Measurements from ENCODE around the gene PDE6D.
A peak's percentile ranks its signal among the peaks of the same experiment; 100 is the strongest.

The PDE6D gene

GRCh38 chr2:231707625-231707926, 73.5 kb downstream of the PDE6D start:
- Mint-ChIP-seq H3K27ac (peak overlapping the region; percentile 100), H3K9me3 (no peaks in the 10 kb centered on the region), H3K27me3 (no peaks in the 10 kb centered on the region), H3K4me1 (peaks cover 22% of the 10 kb centered on the region), H3K4me3 (peak overlapping the region; percentile 94), H3K36me3 (peaks cover 20% of the 10 kb centered on the region)

- peaks cover 14% of the 10 kb centered on the region for H3K36me3 Mint-ChIP-seq
- no peaks in the 10 kb centered on the region for H3K9me3 Mint-ChIP-seq
- H3K27ac Mint-ChIP-seq: peak overlapping the region; percentile 100
- H3K4me1 Mint-ChIP-seq: peaks cover 16% of the 10 kb centered on the region
- peak overlapping the region; percentile 94 for H3K4me3 Mint-ChIP-seq
- no peaks in the 10 kb centered on the region for H3K27me3 Mint-ChIP-seq
Observed at GRCh38 chr2:231706731-231707624, 74.1 kb downstream of the PDE6D start.

GRCh38 chr2:231704017-231704416, 77.1 kb downstream of the PDE6D start:
- Mint-ChIP-seq H3K4me1 (peaks cover 9% of the 10 kb centered on the region), H3K27ac (no peak overlapping the region), H3K27me3 (no peaks in the 10 kb centered on the region), H3K4me3 (peak overlapping the region; percentile 24), H3K9me3 (no peaks in the 10 kb centered on the region), H3K36me3 (peaks cover 2% of the 10 kb centered on the region)

- Mint-ChIP-seq H3K36me3 (no peaks in the 10 kb centered on the region), H3K27ac (no peak overlapping the region), H3K4me1 (peaks cover 9% of the 10 kb centered on the region), H3K4me3 (no peak overlapping the region), H3K27me3 (no peaks in the 10 kb centered on the region), H3K9me3 (no peaks in the 10 kb centered on the region)
Observed at GRCh38 chr2:231701456-231702373, 79.4 kb downstream of the PDE6D start.

GRCh38 chr2:231699006-231699405, 82.1 kb downstream of the PDE6D start:
- H3K9me3 Mint-ChIP-seq: no peaks in the 10 kb centered on the region
- no peaks in the 10 kb centered on the region for H3K4me1 Mint-ChIP-seq
- H3K27me3 Mint-ChIP-seq: no peaks in the 10 kb centered on the region
- no peak overlapping the region for H3K27ac Mint-ChIP-seq
- H3K36me3 Mint-ChIP-seq: no peaks in the 10 kb centered on the region
- no peak overlapping the region for H3K4me3 Mint-ChIP-seq

GRCh38 chr2:231696004-231696367, 85.1 kb downstream of the PDE6D start:
- Mint-ChIP-seq H3K27ac (no peak overlapping the region), H3K9me3 (no peaks in the 10 kb centered on the region), H3K36me3 (no peaks in the 10 kb centered on the region), H3K4me3 (no peak overlapping the region), H3K27me3 (no peaks in the 10 kb centered on the region), H3K4me1 (no peaks in the 10 kb centered on the region)

GRCh38 chr2:231693956-231694355, 87.1 kb downstream of the PDE6D start:
- Mint-ChIP-seq H3K36me3 (no peaks in the 10 kb centered on the region), H3K27ac (no peak overlapping the region), H3K27me3 (no peaks in the 10 kb centered on the region), H3K4me3 (no peak overlapping the region), H3K4me1 (no peaks in the 10 kb centered on the region), H3K9me3 (no peaks in the 10 kb centered on the region)

- no peak overlapping the region for H3K4me3 Mint-ChIP-seq
- no peak overlapping the region for H3K27ac Mint-ChIP-seq
- H3K36me3 Mint-ChIP-seq: no peaks in the 10 kb centered on the region
- no peaks in the 10 kb centered on the region for H3K27me3 Mint-ChIP-seq
- no peaks in the 10 kb centered on the region for H3K9me3 Mint-ChIP-seq
- no peaks in the 10 kb centered on the region for H3K4me1 Mint-ChIP-seq
Observed at GRCh38 chr2:231692847-231693246, 88.2 kb downstream of the PDE6D start.

GRCh38 chr2:231691251-231691772, 89.8 kb downstream of the PDE6D start:
- Mint-ChIP-seq H3K36me3 (no peaks in the 10 kb centered on the region), H3K9me3 (no peaks in the 10 kb centered on the region), H3K27me3 (no peaks in the 10 kb centered on the region), H3K4me1 (peaks cover 6% of the 10 kb centered on the region), H3K4me3 (no peak overlapping the region), H3K27ac (no peak overlapping the region)

- H3K27ac Mint-ChIP-seq: no peak overlapping the region
- H3K36me3 Mint-ChIP-seq: no peaks in the 10 kb centered on the region
- H3K4me1 Mint-ChIP-seq: peaks cover 6% of the 10 kb centered on the region
- H3K27me3 Mint-ChIP-seq: no peaks in the 10 kb centered on the region
- H3K4me3 Mint-ChIP-seq: no peak overlapping the region
- H3K9me3 Mint-ChIP-seq: no peaks in the 10 kb centered on the region
Observed at GRCh38 chr2:231689124-231689893, 91.8 kb downstream of the PDE6D start.

GRCh38 chr2:231688719-231689118, 92.4 kb downstream of the PDE6D start:
- no peaks in the 10 kb centered on the region for H3K27me3 Mint-ChIP-seq
- H3K4me3 Mint-ChIP-seq: no peak overlapping the region
- H3K27ac Mint-ChIP-seq: no peak overlapping the region
- H3K9me3 Mint-ChIP-seq: no peaks in the 10 kb centered on the region
- H3K36me3 Mint-ChIP-seq: no peaks in the 10 kb centered on the region
- H3K4me1 Mint-ChIP-seq: peaks cover 6% of the 10 kb centered on the region

- Mint-ChIP-seq H3K4me1 (peaks cover 6% of the 10 kb centered on the region), H3K27me3 (no peaks in the 10 kb centered on the region), H3K27ac (peak overlapping the region; percentile 30), H3K9me3 (no peaks in the 10 kb centered on the region), H3K36me3 (no peaks in the 10 kb centered on the region), H3K4me3 (no peak overlapping the region)
Observed at GRCh38 chr2:231687961-231688360, 93.1 kb downstream of the PDE6D start.

- Mint-ChIP-seq H3K9me3 (no peaks in the 10 kb centered on the region), H3K27me3 (peaks cover 2% of the 10 kb centered on the region), H3K4me3 (no peak overlapping the region), H3K4me1 (peaks cover 6% of the 10 kb centered on the region), H3K36me3 (no peaks in the 10 kb centered on the region), H3K27ac (no peak overlapping the region)
Observed at GRCh38 chr2:231687133-231687852, 93.8 kb downstream of the PDE6D start.

GRCh38 chr2:231686192-231687100, 94.6 kb downstream of the PDE6D start:
- Mint-ChIP-seq H3K36me3 (no peaks in the 10 kb centered on the region), H3K27ac (no peak overlapping the region), H3K4me3 (no peak overlapping the region), H3K9me3 (no peaks in the 10 kb centered on the region), H3K4me1 (peaks cover 8% of the 10 kb centered on the region), H3K27me3 (peaks cover 6% of the 10 kb centered on the region)

Measured in activated naive CD4-positive, alpha-beta T cell treated with anti-CD3 and anti-CD28 coated beads, Interleukin-2, amount 50 U/mL, for 24 hours (primary cell).